K562 (cell line): ENCODE measurements around the gene CPTP. TPM values are rescaled to one million over a fixed set of nuclear protein-coding genes. Genes with fewer than 3 reads are reported as not detected.
A peak's percentile ranks its signal among the peaks of the same experiment; 100 is the strongest.

Experiments used
- CHAMP1 ChIP-seq: fragments of 450-650 bp; IDR thresholded peaks from 2 replicates; pipeline ENCODE4 v1.6.1; 2016; ENCODE audit warnings: mild to moderate bottlenecking
- CXXC5 ChIP-seq: fragments of 250-450 bp; sonication (Bioruptor Pico); IDR thresholded peaks from 2 replicates; pipeline ENCODE4 v1.8.0; 2022; ENCODE audit warnings: inconsistent platforms, mild to moderate bottlenecking, moderate library complexity
- ELF4 ChIP-seq: fragments of 450-650 bp; formaldehyde crosslinking; IDR thresholded peaks from 2 replicates; pipeline ENCODE4 v1.4.0; 2022; ENCODE audit warnings: missing genetic modification characterization
- GABPA ChIP-seq: fragments of 200-800 bp; sonication (Bioruptor generic); conservative IDR thresholded peaks from 2 replicates; pipeline ENCODE4 v1.6.1; 2016; ENCODE audit warnings: low read depth, missing genetic modification characterization, missing compliant biosample characterization
- MCM2 ChIP-seq: fragments of 450-650 bp; IDR thresholded peaks from 2 replicates; pipeline ENCODE4 v1.6.1; 2017; ENCODE audit warnings: low read depth, mild to moderate bottlenecking
- MNT ChIP-seq, 2 experiments: fragments of 450-650 bp; conservative IDR thresholded peaks; 2 replicates each; pipeline ENCODE4 v1.6.1; 2017; ENCODE audit warnings: mild to moderate bottlenecking in 2 of 2, moderate library complexity in 2 of 2
- NELFE ChIP-seq: IDR thresholded peaks from 2 replicates; pipeline ENCODE4 v1.6.1; 2011; ENCODE audit warnings: mild to moderate bottlenecking; ENCODE audit not compliant: insufficient read depth, insufficient read length
- NR4A1 ChIP-seq, 2 experiments: fragments of 250-450 bp in 1 of 2; fragments of 450-650 bp in 1 of 2; sonication (Bioruptor Pico) in 1 of 2; IDR thresholded peaks; 2 replicates each; pipeline versions ENCODE4 v1.4.0 to v1.6.1; 2016 to 2020; ENCODE audit warnings: mild to moderate bottlenecking in 2 of 2, missing compliant biosample characterization in 1 of 2, missing genetic modification characterization in 1 of 2, moderate library complexity in 1 of 2
- PHF20 ChIP-seq: fragments of 450-650 bp; IDR thresholded peaks from 2 replicates; pipeline ENCODE4 v1.6.1; 2018; ENCODE audit not compliant: partially characterized antibody
- PRMT5 ChIP-seq: sonication (generic); formaldehyde crosslinking; IDR thresholded peaks from 2 replicates; pipeline ENCODE4 v1.5.0; 2020; ENCODE audit warnings: missing genetic modification reagents
- RNF2 ChIP-seq: sonication (generic); IDR thresholded peaks from 2 replicates; pipeline ENCODE4 v1.6.1; 2016
- SOX6 ChIP-seq: fragments of 450-650 bp; IDR thresholded peaks from 2 replicates; pipeline ENCODE4 v1.6.1; 2014; ENCODE audit warnings: mild to moderate bottlenecking
- SP2 ChIP-seq: IDR thresholded peaks from 2 replicates; pipeline ENCODE4 v1.6.1; 2011; ENCODE audit warnings: mild to moderate bottlenecking, low read depth, low read length, moderate library complexity; ENCODE audit not compliant: poor library complexity, severe bottlenecking; ENCODE audit errors: extremely low read depth
- STAT5A ChIP-seq: IDR thresholded peaks from 2 replicates; pipeline ENCODE4 v1.6.1; 2012; ENCODE audit warnings: low read length, inconsistent platforms, borderline replicate concordance
- TAF7 ChIP-seq: fragments of 450-650 bp; IDR thresholded peaks from 2 replicates; pipeline ENCODE4 v1.6.1; 2016; ENCODE audit warnings: missing genetic modification characterization, missing compliant biosample characterization
- TAF9B ChIP-seq: fragments of 450-650 bp; IDR thresholded peaks from 2 replicates; pipeline ENCODE4 v1.6.1; 2018; ENCODE audit warnings: mild to moderate bottlenecking; ENCODE audit not compliant: partially characterized antibody
- YY1 ChIP-seq, 3 experiments: IDR thresholded peaks; 2 replicates each; pipeline ENCODE4 v1.6.1; 2011; ENCODE audit warnings: low read length in 2 of 3, mild to moderate bottlenecking in 2 of 3, moderate library complexity in 2 of 3, borderline replicate concordance in 1 of 3, control low read depth in 1 of 3, low read depth in 1 of 3; ENCODE audit not compliant: insufficient read depth in 3 of 3, insufficient replicate concordance in 2 of 3, control insufficient read depth in 1 of 3, insufficient read length in 1 of 3; ENCODE audit errors: extremely low read depth in 1 of 3
- ZBTB2 ChIP-seq: fragments of 450-650 bp; IDR thresholded peaks from 2 replicates; pipeline ENCODE4 v1.6.1; 2016; ENCODE audit warnings: antibody characterized with exemption
- ZEB2 ChIP-seq: fragments of 450-650 bp; IDR thresholded peaks from 2 replicates; pipeline ENCODE4 v1.6.1; 2016
- polyA plus RNA-seq, 8 experiments: library from polyadenylated mRNA; depleted of rRNA in 4 of 8; stranded (reverse) in 5 of 8; unstranded in 3 of 8; fragments of >200 nt; fragmentation: Nextera tagmentation in 2 of 8; fragmentation: Illumina TruSeq in 1 of 8; extraction: Ambion mirVana in 2 of 8; extraction: Trizol in 1 of 8; gene quantifications; 2 replicates each; pipeline versions ENCODE4 v1.2.1 to v1.2.3, GENCODE V29; 2011 to 2014; ENCODE audit warnings: inconsistent platforms in 1 of 8, missing spikeins in 1 of 8
- total RNA-seq, 7 experiments: library from RNA; depleted of rRNA in 6 of 7; stranded (reverse); fragments of >200 nt in 6 of 7; fragmentation: Illumina TruSeq in 2 of 7; extraction: Trizol in 2 of 7; gene quantifications; 2 replicates each; pipeline versions ENCODE4 v1.2.1 to v1.2.3, GENCODE V29; 2011 to 2021; ENCODE audit warnings: low replicate concordance in 1 of 7

Gene CPTP
- total and polyA plus RNA-seq, 9 of the 15 experiments (the other 6 are each of a cell fraction or from before 2014, with no cell fraction given): 0.11 to 25.8 (median 3.5) TPM

GRCh38 chr1:1307923-1308755, 16.5 kb upstream of the CPTP start, which contains the start of the genes ACAP3 and PUSL1 (continued):
- TF ChIP-seq CHAMP1: no peak
- no peak for TF ChIP-seq STAT5A
- no peak for TF ChIP-seq ZEB2
- TF ChIP-seq TAF9B: no peak
- TF ChIP-seq SOX6: no peak; the same call in none of the 2 replicates
- TF ChIP-seq GABPA: peak; percentile 90
- TF ChIP-seq MCM2: no peak
- 0 out of 2 replicates have a peak, but pooled peaks have one; percentile 55 for TF ChIP-seq PRMT5 (CRISPR knock-in tag)
- TF ChIP-seq YY1 (IDR thresholded peaks at IDR 0.05; ENCODE audit: borderline replicate concordance in 1 of 3, control insufficient read depth in 1 of 3, extremely low read depth in 1 of 3, insufficient read depth in 3 of 3, insufficient read length in 1 of 3, insufficient replicate concordance in 2 of 3, low read depth in 1 of 3, low read length in 2 of 3): peak; percentile 40 to 87 (median 81)
- peak; percentile 20 for TF ChIP-seq PHF20
- no peak for TF ChIP-seq ZBTB2
- TF ChIP-seq TAF7 (tag): no peak
- TF ChIP-seq MNT (conservative IDR thresholded peaks at IDR 0.05): peak; percentile 95 to 98
- TF ChIP-seq SP2: no peak
- TF ChIP-seq NR4A1 (CRISPR knock-in tag; IDR thresholded peaks at IDR 0.05): no peak
- TF ChIP-seq NR4A1 (tag; IDR thresholded peaks at IDR 0.05): no peak
- no peak for TF ChIP-seq ELF4
- TF ChIP-seq CXXC5 (CRISPR knock-in tag): peak; percentile 90
- no peak for TF ChIP-seq NELFE
- TF ChIP-seq RNF2: peak; percentile 51; the same call in 1 of the 2 replicates
